Activated CD4-positive, alpha-beta T cell treated with anti-CD3 and anti-CD28 coated beads for 24 hours (primary cell): Measurements from ENCODE around the gene CYBA.

ENCODE experiments used
- DNase-seq, 2 donors: peaks; one replicate each; pipeline ENCODE4 v3.0.0-alpha.2; 2020; ENCODE audit warnings: low read depth in 2 of 2

The CYBA gene

DNA sequence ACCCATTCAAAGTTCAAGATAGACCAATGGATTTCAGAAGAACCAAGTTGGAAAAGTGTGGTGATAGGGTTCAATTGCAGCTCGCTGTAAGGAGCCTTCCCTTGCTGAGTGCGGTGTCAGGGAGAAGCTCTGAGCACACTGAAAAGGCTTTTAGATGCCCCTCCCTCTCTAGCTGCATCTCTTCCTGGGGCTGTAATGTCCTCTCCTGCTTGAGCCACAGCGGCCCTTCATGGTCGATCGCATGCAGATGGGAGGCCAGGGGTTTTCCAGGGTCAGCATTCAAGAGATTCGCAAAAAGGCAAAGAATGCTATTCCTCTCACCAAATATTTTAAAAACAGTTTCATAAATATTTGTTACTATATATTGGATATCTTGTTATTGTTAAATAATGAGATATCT lies 56.9 kb downstream of the CYBA start:
- no peak for DNase-seq

DNA sequence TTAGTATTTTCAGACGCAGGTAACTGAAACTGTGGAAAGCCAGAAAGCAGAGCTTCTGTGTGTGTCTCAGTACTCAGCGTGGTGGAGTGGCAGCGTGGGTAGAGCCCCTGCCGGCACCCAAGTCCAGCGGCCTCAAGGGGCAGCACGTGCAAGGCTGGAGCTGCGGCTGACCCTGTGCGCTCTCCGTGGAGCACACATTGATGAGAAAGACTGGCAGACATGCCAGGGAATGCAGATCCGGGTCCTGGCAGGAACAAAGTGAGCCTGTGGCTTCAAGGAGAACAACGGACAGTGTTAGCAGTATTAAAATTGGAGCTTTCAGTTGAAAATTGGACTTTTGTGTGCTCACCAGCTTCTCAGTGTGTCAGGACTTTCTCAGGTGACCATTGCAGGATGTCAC lies 57.4 kb downstream of the CYBA start:
- DNase-seq: no peak
